HG02852 (cell line): ENCODE measurements around the gene CDKN1A.
"Not testable (repeated sequence)": the region's sequence is repeated elsewhere in the genome, so short reads cannot be mapped to it uniquely, and the experiment has no call there.

Experiments
- ATAC-seq: cut with Tn5 transposase; IDR thresholded peaks from one replicate; pipeline ENCODE4 v1.9.1; 2021; ENCODE audit warnings: mild to moderate bottlenecking, moderate library complexity; ENCODE audit not compliant: unreplicated experiment

The CDKN1A gene

DNA sequence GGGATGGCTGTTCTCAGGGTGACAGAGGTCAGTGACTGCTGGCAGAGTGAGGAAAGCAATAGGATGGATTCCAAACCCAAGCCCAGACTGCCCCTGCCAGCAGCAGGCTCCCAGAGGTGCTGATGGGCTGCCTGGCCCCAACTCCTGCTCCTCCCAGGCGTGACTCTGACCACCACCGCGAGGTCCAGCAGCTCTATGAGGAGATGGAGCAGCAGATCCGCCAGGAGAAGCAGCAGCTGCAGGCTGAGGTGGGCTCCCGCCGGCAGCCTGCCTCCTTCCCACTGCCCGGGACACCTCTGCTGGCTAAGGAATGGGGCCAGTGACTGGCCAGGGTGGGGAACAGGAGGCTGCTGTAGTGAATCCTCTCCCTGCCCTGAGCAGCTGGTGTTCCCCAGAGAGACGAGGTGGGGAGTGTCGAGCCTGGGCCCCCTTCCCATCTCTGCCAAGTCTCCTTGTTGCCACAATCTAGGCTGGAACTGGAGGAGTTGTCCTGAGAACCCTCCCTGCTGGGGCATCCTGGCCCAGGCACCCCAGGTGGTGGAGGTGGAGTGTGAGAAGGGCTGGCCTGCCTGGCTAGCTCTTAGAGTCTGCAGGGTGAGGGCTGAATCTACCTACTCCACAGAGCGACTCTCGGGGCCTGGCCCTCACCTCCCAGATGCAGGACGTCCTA is 39.5 kb downstream of the CDKN1A start:
- ATAC-seq, result no peak

DNA sequence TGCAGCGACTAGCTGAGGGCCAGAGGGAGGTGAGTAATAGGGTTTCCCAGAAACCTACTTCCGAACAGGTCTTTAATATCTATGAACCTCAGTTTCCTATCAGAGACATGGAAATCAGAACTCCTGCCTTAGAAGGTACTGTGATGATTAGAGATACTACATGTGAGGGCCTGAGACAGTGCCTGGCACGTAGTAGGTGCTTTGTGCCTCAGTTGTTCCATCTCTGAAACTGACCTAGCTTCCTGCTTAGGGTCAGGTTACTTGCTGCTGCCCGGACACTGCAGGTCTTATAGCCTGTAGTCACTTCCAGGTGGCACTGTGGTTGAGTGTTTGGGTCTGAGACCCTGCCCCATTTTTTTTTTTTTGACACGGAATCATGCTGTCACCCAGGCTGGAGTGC is 40.0 kb downstream of the CDKN1A start:
- no peak for ATAC-seq

DNA sequence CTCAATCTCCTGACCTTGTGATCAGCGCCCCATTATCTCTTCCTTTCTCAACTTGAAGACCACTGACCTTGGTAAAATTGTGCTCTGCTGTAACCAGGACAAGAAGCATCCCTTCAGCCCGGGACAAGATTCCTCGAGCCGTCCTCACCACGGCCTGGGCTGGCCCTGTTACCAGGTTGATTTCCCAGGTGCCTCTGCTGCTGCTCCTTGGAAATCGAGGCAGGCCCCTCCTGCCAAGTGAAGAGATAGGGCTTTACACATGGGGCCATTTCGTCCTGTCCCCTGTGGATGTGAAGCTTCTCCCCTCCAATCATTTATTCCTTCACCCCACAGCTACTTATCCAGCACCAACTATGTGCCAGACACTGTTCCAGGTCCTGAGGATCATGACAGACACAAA is 40.6 kb downstream of the CDKN1A start:
- ATAC-seq, result no peak

DNA sequence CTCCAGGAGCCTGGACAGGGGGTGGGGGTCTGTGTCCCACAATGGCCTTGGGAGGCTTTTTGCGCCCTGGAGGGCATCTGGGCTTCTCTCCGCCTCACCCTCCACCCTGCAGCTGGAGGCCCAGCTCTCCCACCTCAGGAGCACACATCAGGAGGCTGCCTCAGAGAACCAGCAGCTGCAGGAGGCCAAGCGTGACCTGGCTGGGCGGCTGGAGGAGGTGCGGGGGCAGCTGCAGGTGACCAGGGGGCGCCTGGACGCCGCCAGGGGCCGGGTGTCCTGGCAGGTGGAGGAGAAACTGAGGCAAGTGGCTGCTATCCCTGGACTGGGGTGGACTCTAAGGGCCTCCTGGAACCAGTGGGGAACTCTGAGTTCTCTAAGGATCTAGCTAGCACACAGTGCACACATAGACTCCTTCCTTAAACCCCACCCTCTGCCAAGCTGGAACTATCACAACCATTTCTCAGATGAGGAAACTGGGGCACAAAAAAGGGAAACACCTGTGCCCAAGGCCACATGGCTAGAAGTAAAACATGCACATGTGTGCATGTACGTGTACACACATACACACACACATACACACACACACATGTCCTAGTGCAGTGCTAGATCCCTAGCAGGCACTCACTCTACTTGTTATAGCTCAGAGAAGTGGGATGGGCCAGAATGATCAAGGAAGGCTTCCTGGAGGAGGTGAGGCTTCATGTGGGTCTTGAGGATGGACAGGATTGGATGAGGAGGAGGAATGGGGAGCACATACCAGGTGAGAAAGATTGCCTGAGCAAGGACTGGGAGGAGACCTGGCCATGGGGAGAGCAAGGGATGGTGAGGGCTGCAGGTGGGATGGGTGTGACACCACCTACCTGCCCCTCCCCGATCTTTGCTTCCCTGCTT is 42.0 kb downstream of the CDKN1A start:
- no peak for ATAC-seq

DNA sequence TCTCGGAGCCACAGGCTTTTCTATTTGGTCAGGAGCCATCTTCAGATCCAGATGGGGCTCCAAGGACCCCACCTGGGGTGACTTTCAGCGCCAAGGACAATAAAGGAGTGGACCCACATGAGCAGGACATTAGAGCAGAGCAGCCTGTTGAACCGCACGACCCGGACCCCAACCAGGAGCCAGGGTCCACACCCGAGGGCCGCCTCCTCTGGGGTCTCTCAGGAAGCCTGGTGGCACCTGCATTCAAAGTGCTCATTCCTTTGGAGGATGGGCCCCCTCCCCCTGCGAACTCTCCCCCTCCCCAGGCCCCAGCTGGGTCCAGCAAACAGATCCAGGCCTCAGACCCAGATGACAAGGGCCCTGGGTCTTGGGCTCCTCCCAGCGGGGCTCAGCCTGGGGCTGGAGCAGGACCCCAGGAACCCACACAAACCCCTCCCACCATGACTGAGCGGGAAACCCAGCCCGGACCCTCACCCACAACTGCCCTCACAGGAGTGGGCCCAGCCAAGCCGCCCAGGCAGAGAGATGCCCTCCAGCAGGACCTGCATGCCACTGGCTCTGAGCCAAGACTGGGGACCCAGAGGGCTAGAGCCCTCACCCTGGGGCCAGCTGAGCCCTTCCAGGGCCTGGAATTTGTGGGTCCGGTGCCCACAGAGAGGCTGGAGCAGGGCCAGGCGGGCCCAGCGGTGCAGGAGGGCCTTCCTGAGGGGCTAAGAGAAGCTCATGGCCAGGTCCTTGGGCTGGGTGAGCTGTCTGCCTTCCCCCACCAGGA is 43.0 kb downstream of the CDKN1A start:
- no peak for ATAC-seq

DNA sequence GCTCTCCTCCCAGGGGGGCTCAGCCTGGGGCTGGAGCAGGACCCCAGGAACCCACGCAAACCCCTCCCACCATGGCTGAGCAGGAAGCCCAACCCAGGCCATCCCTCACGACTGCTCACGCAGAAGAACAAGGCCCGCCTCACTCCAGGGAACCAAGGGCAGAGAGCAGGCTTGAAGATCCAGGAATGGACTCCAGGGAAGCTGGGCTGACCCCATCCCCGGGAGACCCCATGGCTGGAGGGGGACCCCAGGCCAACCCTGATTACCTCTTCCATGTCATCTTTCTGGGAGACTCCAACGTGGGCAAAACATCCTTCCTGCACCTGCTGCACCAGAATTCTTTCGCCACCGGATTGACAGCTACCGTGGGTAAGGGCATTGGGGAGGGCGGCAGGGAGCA is 43.9 kb downstream of the CDKN1A start:
- ATAC-seq, result no peak

DNA sequence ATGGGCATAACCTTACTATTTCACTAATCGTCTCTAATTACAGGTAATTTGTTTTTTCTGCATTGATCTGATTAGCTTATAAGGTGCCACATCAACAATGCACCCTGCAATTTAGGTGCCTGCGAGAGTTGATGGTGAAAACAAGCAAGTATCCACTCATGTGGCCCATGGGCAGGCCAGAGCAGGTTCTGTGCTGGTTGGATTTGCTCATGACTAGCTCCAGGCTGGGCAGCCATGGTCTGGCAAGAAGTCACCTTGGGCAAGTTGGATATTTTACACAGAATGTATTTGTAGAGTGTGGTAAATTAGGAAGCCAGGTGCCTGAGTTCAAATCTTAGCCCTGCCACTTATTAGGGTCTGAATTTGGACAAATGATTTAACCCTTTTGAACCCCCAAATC is 44.4 kb downstream of the CDKN1A start:
- ATAC-seq, result no peak

DNA sequence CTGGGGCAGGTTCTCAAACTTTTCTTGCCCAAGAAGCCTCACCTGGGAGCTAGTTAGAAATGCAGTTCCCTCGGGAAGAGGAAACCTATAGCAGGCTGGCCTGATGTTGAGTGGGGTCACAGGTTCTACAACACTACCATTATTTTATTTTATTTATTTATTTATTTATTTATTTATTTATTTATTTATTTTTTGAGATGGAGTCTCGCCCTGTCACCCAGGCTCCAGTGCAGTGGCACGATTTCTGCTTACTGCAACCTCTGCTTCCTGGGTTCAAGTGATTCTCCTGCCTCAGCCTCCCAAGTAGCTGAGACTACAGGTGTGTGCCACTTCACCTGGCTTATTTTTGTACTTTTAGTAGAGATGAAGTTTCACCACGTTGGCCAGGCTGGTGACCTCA is 45.5 kb downstream of the CDKN1A start:
- not testable (repeated sequence) for ATAC-seq

DNA sequence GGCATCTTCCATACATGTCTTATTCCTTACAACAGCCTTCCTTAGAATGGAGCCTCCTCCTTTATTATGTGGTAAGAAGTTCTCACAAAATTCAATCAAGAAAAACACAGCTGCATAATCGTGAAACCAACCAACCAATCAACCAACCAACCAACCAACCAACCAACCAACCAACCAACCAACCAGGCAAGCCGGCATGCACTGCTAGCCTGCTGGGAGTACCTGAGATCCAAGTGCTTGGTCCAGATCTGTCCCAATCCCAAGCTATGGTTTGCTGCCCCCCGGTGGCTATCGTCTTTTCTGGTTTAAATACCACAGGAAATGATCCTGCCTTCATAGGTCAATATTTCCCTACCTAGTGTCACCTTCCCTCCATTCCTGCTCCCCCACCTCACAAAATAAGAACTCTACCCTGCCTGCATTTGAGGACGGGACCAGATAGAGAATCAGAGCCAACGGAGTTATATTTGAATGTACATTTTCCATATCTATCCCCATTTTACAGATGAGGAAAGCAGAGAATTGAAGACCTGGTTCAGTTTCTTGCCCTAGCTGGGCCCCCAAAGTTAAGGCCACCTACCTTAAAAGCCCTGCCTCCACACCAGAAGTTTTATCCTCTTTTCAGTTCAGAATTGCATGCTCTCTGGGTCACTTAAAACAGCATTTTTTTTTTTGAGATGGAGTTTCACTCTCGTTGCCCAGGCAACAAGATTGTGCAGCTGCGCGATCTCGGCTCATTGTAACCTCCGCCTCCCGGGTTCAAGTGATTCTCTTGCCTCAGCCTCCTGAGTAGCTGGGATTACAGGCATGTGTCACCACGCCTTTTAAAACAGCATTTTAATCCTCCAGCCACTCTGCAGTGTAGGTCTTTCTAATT is 46.2 kb downstream of the CDKN1A start:
- no peak for ATAC-seq

DNA sequence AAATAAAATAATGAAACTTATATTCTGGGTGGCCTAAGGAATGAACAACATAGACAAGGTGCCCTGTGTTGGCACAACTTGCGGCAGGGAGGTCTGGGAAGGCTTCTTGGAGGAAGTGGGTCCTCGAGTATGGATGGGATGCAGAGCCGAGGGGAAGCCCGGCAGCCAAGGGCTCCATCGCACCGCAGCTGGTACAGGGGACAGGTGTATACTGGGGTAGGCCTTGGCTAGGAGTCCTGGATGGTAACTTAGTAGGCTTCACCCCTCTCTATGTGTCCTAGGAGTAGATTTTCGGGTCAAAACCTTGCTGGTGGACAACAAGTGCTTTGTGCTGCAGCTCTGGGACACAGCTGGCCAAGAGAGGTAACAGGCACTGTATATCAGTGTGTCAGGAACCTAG is 47.1 kb downstream of the CDKN1A start:
- no peak for ATAC-seq

DNA sequence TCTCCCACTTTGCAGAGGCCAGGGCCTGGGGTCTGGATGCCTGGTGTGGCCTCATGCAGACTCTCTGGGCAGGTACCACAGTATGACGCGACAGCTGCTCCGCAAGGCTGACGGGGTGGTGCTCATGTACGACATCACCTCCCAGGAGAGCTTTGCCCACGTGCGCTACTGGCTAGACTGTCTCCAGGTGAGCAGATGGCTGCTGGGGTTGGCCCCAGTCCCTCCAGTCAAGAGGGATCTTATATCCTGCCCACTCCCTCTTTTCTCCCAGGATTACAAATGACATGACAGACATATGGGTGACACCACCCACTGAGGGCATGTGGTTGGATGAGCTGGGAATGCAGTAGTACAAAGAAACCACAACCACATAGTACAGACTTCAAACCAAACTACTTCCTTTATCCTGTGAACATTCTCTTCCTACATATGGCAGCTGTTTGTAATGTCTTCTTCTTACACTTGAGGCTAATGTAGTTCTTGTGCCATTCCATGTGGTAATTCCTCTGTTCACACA is 49.0 kb downstream of the CDKN1A start:
- no peak for ATAC-seq

DNA sequence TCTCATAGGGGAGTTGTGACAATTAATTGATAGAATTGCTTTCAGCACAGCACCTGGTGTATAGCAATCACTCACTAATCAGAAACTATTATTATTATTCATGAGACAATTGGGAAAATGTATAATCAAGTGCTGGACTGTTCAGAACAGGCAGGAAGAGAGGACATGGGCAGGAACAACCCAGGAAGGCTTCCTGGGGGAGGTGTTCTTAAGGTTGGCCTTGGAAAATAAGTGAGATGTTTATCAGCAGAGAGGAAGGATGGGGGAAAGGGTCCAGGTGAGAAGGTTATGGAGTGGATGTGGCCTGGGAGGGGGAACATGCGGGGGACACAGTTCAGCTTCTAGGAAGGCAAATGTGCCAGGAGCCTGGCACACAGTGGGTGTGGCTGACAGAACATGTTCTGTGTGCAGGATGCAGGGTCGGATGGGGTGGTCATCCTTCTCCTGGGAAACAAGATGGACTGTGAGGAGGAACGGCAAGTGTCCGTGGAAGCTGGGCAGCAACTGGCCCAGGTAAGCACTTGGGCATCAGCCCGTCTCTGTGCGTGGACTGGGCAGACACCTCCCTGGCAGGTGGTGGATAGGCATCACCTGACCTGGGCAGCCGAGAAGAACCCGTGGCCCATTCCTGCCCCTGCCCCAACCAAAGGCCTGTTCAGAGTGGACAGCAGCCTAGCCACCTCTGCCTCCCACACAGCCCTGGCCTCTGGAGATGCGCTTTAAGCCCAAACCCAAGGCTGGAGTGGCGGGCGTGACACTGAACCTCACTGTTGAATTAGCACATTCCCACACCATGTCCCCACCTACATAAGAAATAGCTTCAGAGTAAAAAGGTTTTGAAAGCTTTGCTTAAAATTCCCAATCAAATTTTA is 50.0 kb downstream of the CDKN1A start:
- ATAC-seq, result no peak

DNA sequence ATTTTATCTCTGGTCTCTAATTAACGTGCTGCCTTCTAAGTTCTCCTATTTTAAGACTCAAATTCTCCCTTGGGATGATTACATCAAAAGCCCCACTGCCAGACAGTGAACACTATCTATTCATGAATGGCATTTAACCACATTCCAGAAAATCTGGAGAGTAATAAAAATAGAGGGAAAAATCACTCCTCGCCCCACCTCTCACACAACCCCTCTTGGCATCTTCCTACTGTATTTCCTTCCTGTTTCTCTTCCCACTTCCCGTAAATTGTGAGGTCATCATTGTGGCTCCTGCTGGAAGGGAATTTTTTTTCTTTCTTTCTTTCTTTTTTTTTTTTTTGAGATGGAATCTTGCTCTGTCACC is 50.6 kb downstream of the CDKN1A start:
- no peak for ATAC-seq

DNA sequence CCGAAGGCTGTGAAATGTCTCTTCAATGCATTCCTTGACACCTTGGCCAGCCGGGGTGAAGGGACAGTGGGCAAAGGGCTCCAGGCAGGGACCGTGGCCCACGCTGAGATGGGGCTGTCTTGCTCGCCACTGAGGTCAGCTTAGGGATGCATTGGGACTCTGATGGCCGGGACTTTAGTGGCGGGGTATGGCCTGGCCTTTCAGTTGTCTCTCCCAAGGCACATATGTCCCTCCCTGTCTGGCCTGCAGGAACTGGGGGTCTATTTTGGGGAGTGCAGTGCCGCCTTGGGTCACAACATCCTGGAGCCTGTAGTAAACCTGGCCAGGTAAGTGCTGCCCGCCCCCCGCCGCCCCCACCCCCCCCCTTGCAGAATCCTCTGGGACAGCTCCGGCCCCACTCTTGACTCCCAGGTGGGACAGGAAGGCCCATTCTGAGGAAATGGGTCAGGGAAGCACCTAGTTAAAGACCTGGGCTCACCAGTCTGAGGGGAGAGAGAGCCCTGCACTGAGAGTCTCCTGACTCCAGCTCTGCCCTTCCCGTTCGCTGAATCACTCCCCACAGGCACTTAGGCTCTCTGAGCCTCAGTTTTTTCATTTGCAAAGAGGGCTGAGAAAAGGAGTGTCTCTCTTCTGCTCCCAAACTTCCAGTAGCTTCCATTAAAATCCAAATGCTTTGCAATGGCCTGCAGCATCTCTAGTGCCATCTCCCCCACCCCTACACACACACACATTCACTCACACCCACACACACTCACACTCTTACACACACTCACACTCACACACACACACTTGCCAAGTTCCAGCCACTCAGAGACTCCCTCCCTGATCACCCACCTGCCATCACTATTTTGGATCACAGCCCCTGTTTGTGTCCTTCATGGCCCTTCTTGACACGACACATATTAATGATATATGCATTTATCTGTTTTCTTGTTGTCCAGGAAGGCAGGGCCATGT is 52.2 kb downstream of the CDKN1A start:
- ATAC-seq, result no peak

DNA sequence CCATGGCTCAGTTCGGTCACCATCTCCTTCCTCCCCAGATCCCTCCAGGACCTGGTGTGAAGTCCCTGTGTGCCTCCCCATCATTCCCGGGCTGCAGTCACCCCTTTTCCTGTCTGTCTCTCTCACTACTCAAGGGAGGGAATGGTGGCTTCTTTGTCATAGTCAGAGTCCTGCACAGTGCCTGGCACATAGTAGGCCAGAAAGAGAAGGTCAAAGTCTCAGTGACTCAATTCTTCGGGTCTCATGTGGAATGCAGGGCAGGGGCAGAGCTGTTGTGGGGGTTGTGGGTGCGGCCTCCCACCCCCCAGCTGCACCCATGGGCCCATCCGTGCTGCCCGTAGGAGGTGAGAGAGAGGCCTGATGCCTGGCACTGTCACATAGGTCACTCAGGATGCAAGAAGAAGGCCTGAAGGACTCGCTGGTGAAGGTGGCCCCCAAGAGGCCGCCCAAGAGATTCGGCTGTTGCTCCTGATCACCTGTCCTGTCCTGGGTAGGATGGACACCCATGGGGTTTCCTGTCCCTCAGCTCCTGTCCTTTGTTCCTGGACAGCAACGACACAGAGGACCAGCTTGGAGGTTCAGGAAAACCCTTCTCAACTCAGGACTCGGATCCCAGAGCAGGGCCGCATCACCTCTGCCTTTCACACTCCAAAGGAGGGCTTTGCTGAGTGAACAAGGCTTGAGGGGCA is 53.3 kb downstream of the CDKN1A start:
- no peak for ATAC-seq

DNA sequence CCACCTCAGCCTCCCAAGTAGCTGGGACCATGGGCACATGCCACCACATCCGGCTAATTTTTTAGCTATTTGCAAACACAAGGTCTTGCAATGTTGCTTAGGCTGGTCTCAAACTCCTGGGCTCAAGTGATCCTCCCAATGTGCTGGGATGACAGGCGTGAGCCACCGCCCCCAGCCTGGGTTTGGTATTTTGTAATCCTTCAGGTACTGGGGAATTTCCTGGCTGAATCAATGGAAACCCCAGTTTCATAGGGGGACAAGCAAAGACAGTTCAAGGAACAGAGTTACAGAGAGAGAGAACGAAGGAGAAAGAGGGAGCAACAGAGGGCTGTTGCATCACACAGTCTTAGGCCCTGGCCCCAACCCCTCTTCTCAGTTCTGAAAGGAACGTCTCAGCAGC is 54.8 kb downstream of the CDKN1A start:
- no peak for ATAC-seq

DNA sequence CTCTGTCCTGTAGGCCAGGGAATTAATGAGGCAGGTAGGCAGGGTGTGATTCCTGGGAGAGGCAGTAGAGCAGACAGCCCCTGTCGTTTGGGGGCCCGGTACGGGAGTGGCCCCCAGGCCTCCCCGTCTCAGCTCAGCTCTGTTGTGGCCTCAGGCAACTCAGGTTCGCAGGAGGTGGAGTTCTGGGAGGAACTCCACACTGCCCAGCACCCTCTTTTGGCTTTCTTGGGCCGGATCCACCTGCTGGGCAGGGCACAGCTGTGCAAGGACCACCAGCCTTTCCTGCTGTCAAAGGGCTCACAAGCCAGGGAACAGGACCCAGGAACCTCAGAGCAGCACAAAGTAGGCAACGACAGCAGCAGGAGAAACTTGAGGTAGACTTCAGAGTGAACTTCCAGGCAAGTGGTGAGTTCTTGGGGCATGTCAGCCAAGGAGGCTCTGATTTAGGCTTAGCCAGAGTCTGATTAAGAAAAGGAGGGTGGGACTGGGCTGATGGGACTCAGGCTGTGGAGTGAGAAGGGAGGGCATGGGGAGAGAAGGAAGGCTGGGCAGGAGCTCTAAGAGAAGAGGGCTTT is 56.1 kb downstream of the CDKN1A start:
- ATAC-seq, result no peak
